Naive thymus-derived CD8-positive, alpha-beta T cell (primary cell): ENCODE data around the gene TGFA. TPM values are rescaled to one million over a fixed set of nuclear protein-coding genes. Genes with fewer than 3 reads are reported as not detected.
A peak's percentile ranks its signal among the peaks of the same experiment; 100 is the strongest.

Experiments
- ATAC-seq, 2 donors: fragments of 150-1000 bp; cut with Tn5 transposase in 1 of 2; sonication (Bioruptor Pico), chemical (Tn5 transposase) in 1 of 2; 1 replicate in 1 of 2; 2 replicates in 1 of 2; pipeline ENCODE4 v1.10.0; 2021; ENCODE audit warnings: mild to moderate bottlenecking in 2 of 2, moderate library complexity in 2 of 2
- POLR2A ChIA-PET: fragments of 350-600 bp; sonication (Branson Sonifier 250); formaldehyde crosslinking; loops from one replicate; lab custom pipeline; 2021; ENCODE audit warnings: antibody characterized with exemption; lab: Charles Lee
- DNase-seq, 10 donors: peaks; one replicate each; pipeline versions ENCODE4 v3.0.0 to v3.0.0-alpha.2; 2020 to 2022
- H3K27ac Mint-ChIP-seq, 10 donors: one replicate each; pipeline ENCODE4 v1.8.0; 2020 to 2022; ENCODE audit warnings: mild to moderate bottlenecking in 10 of 10, mixed read lengths in 10 of 10, moderate library complexity in 4 of 10, inconsistent platforms in 1 of 10
- H3K27me3 Mint-ChIP-seq, 5 donors: one replicate each; pipeline ENCODE4 v1.8.0; 2021 to 2022; ENCODE audit warnings: mixed read lengths in 5 of 5
- H3K36me3 Mint-ChIP-seq, 3 donors: one replicate each; pipeline ENCODE4 v1.8.0; 2020 to 2022; ENCODE audit warnings: mixed read lengths in 3 of 3, mild to moderate bottlenecking in 2 of 3, inconsistent platforms in 1 of 3
- H3K4me1 Mint-ChIP-seq, 4 donors: one replicate each; pipeline ENCODE4 v1.8.0; 2021 to 2022; ENCODE audit warnings: mixed read lengths in 4 of 4
- H3K4me3 Mint-ChIP-seq, 10 donors: one replicate each; pipeline ENCODE4 v1.8.0; 2020 to 2022; ENCODE audit warnings: mild to moderate bottlenecking in 10 of 10, mixed read lengths in 10 of 10, moderate library complexity in 6 of 10, inconsistent platforms in 1 of 10
- H3K9me3 Mint-ChIP-seq, 9 donors: one replicate each; pipeline ENCODE4 v1.8.0; 2020 to 2022; ENCODE audit warnings: mixed read lengths in 9 of 9, mild to moderate bottlenecking in 3 of 9, inconsistent platforms in 1 of 9, moderate library complexity in 1 of 9
- polyA plus RNA-seq, 3 donors: library from polyadenylated mRNA; unstranded; fragments of 300-500 nt; fragmentation: Illumina TruSeq; gene quantifications; one replicate each; pipeline ENCODE4 v1.2.3, GENCODE V29; 2021
- total RNA-seq, 8 experiments: library from RNA in 2 of 8; stranded (reverse) in 2 of 8; gene quantifications; one replicate each; pipeline ENCODE4 v1.2.3 and lab custom pipeline; 2021 to 2026

TGFA gene
- total RNA-seq (1 to 10 TPM; 1.3 to 1.5 TPM), polyA plus RNA-seq (under 1 TPM; 0.61 to 0.76 (median 0.66) TPM), total RNA-seq (lab: John Stamatoyannopoulos, UW) (1.7 to 12.2 (median 2.5) reads per million in 6 experiments)

- Mint-ChIP-seq H3K36me3 (no peaks in the 10 kb centered on the region), H3K27me3 (peaks cover 5 to 22% (median 13%) of the 10 kb centered on the region in 5 donors), H3K27ac (peak within 1 kb of the TSS; percentile 63 to 91 (median 78)), H3K4me1 (peaks cover 19 to 31% (median 28%) of the 10 kb centered on the region in 4 donors), H3K9me3 (no peaks in the 10 kb centered on the region), H3K4me3 (peak within 1 kb of the TSS; percentile 84 to 98 (median 90))
- peak; percentile 78 to 79 for ATAC-seq
- POLR2A ChIA-PET: interaction anchor here (0.7 kb wide), 1 partner anchor 117 kb away, joined by 3 read pairs; no protein-coding TSS in a partner anchor
- DNase-seq: peak; percentile 49 to 83 (median 66)
These were observed at the start of gene TGFA for GRCh38 chr2:70553584-70554337. Gene TGFA, minus strand, starts transcription at chr2:70553826. Its CDS starts 59 bp downstream, at chr2:70553767.

- Mint-ChIP-seq H3K27ac (peak overlapping the region in 1 of 10 donors; percentile 63), H3K36me3 (no peaks in the 10 kb centered on the region), H3K27me3 (peaks cover 0 to 16% (median 8%) of the 10 kb centered on the region in 5 donors), H3K9me3 (peaks cover 0 to 6% (median 0%) of the 10 kb centered on the region in 9 donors), H3K4me1 (peaks cover 0 to 8% (median 6%) of the 10 kb centered on the region in 4 donors), H3K4me3 (no peak overlapping the region)
- DNase-seq: no peak
- ATAC-seq: peak in 1 of 2 donors; percentile 53
- POLR2A ChIA-PET: no interaction called here
These were observed 49.4 kb upstream of the TGFA start for GRCh38 chr2:70603066-70603465.

GRCh38 chr2:70598197-70598596 is 44.6 kb upstream of the TGFA start:
- no peak for DNase-seq
- Mint-ChIP-seq H3K27me3 (peaks cover 1 to 8% (median 7%) of the 10 kb centered on the region in 5 donors), H3K4me3 (no peak overlapping the region), H3K36me3 (no peaks in the 10 kb centered on the region), H3K27ac (no peak overlapping the region), H3K4me1 (peaks cover 0 to 2% (median under 1%) of the 10 kb centered on the region in 4 donors), H3K9me3 (peaks cover 0 to 8% (median 0%) of the 10 kb centered on the region in 9 donors)
- ATAC-seq: no peak
- POLR2A ChIA-PET: no interaction called here

- DNase-seq (no peak), ATAC-seq (no peak)
- Mint-ChIP-seq H3K9me3 (peaks cover 0 to 8% (median 0%) of the 10 kb centered on the region in 9 donors), H3K27ac (no peak overlapping the region), H3K36me3 (no peaks in the 10 kb centered on the region), H3K4me1 (no peaks in the 10 kb centered on the region), H3K4me3 (no peak overlapping the region), H3K27me3 (peaks cover 1 to 8% (median 3%) of the 10 kb centered on the region in 5 donors)
- POLR2A ChIA-PET: no interaction called here
These were observed 43.1 kb upstream of the TGFA start for GRCh38 chr2:70596739-70597138.

GRCh38 chr2:70596293-70596692 is 42.7 kb upstream of the TGFA start:
- Mint-ChIP-seq H3K27ac (no peak overlapping the region), H3K4me3 (no peak overlapping the region), H3K36me3 (no peaks in the 10 kb centered on the region), H3K27me3 (peaks cover 1 to 8% (median 3%) of the 10 kb centered on the region in 5 donors), H3K9me3 (peaks cover 0 to 8% (median 0%) of the 10 kb centered on the region in 9 donors), H3K4me1 (no peaks in the 10 kb centered on the region)
- DNase-seq (no peak), ATAC-seq (no peak)
- POLR2A ChIA-PET: no interaction called here

- no peak for DNase-seq
- no peaks in the 10 kb centered on the region for H3K9me3 Mint-ChIP-seq
- peaks cover 0 to 9% (median 3%) of the 10 kb centered on the region in 5 donors for H3K27me3 Mint-ChIP-seq
- no peak overlapping the region for H3K4me3 Mint-ChIP-seq
- ATAC-seq: no peak
- H3K36me3 Mint-ChIP-seq: no peaks in the 10 kb centered on the region
- POLR2A ChIA-PET: no interaction called here
- H3K4me1 Mint-ChIP-seq: no peaks in the 10 kb centered on the region
- no peak overlapping the region for H3K27ac Mint-ChIP-seq
These were observed 29.5 kb upstream of the TGFA start for GRCh38 chr2:70583091-70583490.

GRCh38 chr2:70580352-70580751 is 26.7 kb upstream of the TGFA start:
- no peak for ATAC-seq
- Mint-ChIP-seq H3K36me3 (peaks cover 0 to 5% (median 2%) of the 10 kb centered on the region in 3 donors), H3K9me3 (peaks cover 0 to 7% (median 1%) of the 10 kb centered on the region in 9 donors)

GRCh38 chr2:70574618-70575017 is 21.0 kb upstream of the TGFA start:
- DNase-seq (no peak), ATAC-seq (no peak)
- Mint-ChIP-seq H3K4me3 (no peak overlapping the region), H3K27me3 (peaks cover 7 to 34% (median 12%) of the 10 kb centered on the region in 5 donors), H3K36me3 (peaks cover 0 to 5% (median 2%) of the 10 kb centered on the region in 3 donors), H3K9me3 (peaks cover 0 to 8% (median 2%) of the 10 kb centered on the region in 9 donors), H3K27ac (no peak overlapping the region), H3K4me1 (peaks cover 0 to 6% (median 1%) of the 10 kb centered on the region in 4 donors)
- POLR2A ChIA-PET: no interaction called here

More at GRCh38 chr2:70580352-70580751, 26.7 kb upstream of the TGFA start:
- Mint-ChIP-seq H3K27ac (no peak overlapping the region), H3K4me3 (no peak overlapping the region), H3K27me3 (peaks cover 1 to 9% (median 3%) of the 10 kb centered on the region in 5 donors), H3K4me1 (no peaks in the 10 kb centered on the region)
- DNase-seq: no peak
- POLR2A ChIA-PET: no interaction called here

GRCh38 chr2:70574109-70574508 is 20.5 kb upstream of the TGFA start:
- Mint-ChIP-seq H3K9me3 (peaks cover 0 to 8% (median 2%) of the 10 kb centered on the region in 9 donors), H3K27ac (no peak overlapping the region), H3K4me3 (no peak overlapping the region), H3K27me3 (peaks cover 7 to 34% (median 12%) of the 10 kb centered on the region in 5 donors), H3K4me1 (peaks cover 0 to 6% (median 1%) of the 10 kb centered on the region in 4 donors), H3K36me3 (peaks cover 0 to 5% (median 2%) of the 10 kb centered on the region in 3 donors)
- POLR2A ChIA-PET: no interaction called here
- ATAC-seq: no peak
- DNase-seq: no peak

- Mint-ChIP-seq H3K9me3 (no peaks in the 10 kb centered on the region), H3K27me3 (peaks cover 7 to 30% (median 8%) of the 10 kb centered on the region in 5 donors), H3K27ac (no peak overlapping the region), H3K36me3 (no peaks in the 10 kb centered on the region), H3K4me1 (peaks cover 0 to 6% (median 1%) of the 10 kb centered on the region in 4 donors), H3K4me3 (no peak overlapping the region)
- POLR2A ChIA-PET: interaction anchor here (1.2 kb wide), 1 partner anchor 12 kb away, joined by 3 read pairs; no protein-coding TSS in a partner anchor
- DNase-seq (no peak), ATAC-seq (no peak)
These were observed 16.5 kb upstream of the TGFA start for GRCh38 chr2:70570041-70570661.

GRCh38 chr2:70569559-70569958 is 15.9 kb upstream of the TGFA start:
- ATAC-seq: no peak
- no peak overlapping the region for H3K27ac Mint-ChIP-seq
- H3K4me3 Mint-ChIP-seq: no peak overlapping the region
- H3K36me3 Mint-ChIP-seq: no peaks in the 10 kb centered on the region
- POLR2A ChIA-PET: no interaction called here
- peaks cover 7 to 24% (median 8%) of the 10 kb centered on the region in 5 donors for H3K27me3 Mint-ChIP-seq
- DNase-seq: no peak
- peaks cover 0 to 6% (median 1%) of the 10 kb centered on the region in 4 donors for H3K4me1 Mint-ChIP-seq
- H3K9me3 Mint-ChIP-seq: no peaks in the 10 kb centered on the region

- DNase-seq: no peak
- no peak overlapping the region for H3K4me3 Mint-ChIP-seq
These were observed 13.3 kb upstream of the TGFA start for GRCh38 chr2:70566906-70567305.

More at GRCh38 chr2:70566906-70567305, 13.3 kb upstream of the TGFA start:
- no peaks in the 10 kb centered on the region for H3K9me3 Mint-ChIP-seq
- no peak for ATAC-seq
- no peaks in the 10 kb centered on the region for H3K36me3 Mint-ChIP-seq
- POLR2A ChIA-PET: no interaction called here
- H3K27me3 Mint-ChIP-seq: peaks cover 0 to 1% (median 0%) of the 10 kb centered on the region in 5 donors
- H3K27ac Mint-ChIP-seq: no peak overlapping the region
- no peaks in the 10 kb centered on the region for H3K4me1 Mint-ChIP-seq
